ENCODE data around the gene ADGRF5.

The ADGRF5 gene

DNA sequence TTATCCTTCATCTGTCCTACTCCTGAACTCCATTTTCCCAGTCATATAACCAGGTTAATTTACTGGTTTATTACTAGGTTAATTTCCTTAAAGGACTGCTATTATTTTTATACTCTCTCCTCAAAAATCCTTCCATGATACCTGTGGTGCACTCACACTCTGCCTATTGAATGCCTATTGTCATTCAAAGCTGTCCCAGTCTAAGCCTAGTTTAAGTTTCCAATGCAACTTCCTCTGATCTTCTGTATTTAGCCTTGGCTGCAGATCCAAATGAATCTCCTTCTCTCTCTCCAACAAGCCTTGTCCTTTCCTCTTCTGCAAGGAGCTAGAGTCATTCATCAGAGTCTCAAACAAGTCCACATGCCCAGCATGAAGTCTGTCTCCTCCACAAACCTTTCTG lies 41.3 kb upstream of the ADGRF5 start:
- TF ChIP-seq, protein P1, sequence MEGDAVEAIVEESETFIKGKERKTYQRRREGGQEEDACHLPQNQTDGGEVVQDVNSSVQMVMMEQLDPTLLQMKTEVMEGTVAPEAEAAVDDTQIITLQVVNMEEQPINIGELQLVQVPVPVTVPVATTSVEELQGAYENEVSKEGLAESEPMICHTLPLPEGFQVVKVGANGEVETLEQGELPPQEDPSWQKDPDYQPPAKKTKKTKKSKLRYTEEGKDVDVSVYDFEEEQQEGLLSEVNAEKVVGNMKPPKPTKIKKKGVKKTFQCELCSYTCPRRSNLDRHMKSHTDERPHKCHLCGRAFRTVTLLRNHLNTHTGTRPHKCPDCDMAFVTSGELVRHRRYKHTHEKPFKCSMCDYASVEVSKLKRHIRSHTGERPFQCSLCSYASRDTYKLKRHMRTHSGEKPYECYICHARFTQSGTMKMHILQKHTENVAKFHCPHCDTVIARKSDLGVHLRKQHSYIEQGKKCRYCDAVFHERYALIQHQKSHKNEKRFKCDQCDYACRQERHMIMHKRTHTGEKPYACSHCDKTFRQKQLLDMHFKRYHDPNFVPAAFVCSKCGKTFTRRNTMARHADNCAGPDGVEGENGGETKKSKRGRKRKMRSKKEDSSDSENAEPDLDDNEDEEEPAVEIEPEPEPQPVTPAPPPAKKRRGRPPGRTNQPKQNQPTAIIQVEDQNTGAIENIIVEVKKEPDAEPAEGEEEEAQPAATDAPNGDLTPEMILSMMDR (IDR thresholded peaks at IDR 0.05), result no peak
- intact Hi-C loops (cut with DNase I; ENCODE audit: low total_unique reads), result no loop called here
- H3K4me1 ChIP-seq, result peaks cover 0 to 19% (median 0%) of the 10 kb centered on the region in 4 donors
- no peaks in the 10 kb centered on the region for H3K27me3 ChIP-seq
- no peak for DNase-seq
- H3K4me3 ChIP-seq, result no peak overlapping the region
- H3K9me3 ChIP-seq, result no peaks in the 10 kb centered on the region
- no peak overlapping the region for H3K27ac ChIP-seq
- H3K36me3 ChIP-seq, result no peaks in the 10 kb centered on the region

DNA sequence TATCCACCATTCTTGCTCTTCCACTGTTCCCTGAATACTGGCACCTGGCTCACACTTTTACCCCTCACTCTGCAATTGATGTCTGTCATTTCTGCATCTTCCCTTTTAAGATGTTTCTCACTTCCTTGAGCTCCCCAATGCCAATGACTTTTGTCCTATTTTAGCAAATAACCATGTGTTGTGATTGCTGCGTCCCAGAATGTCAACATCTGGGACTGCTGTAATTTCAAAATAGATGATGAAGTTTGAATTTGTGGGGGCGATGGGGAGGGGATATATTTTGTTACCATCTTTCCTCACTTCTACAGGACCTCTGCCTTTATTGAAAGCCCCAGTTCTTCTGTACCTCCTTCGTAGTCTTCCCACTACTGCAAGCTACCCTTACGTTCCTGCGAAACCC lies 40.0 kb upstream of the ADGRF5 start:
- DNase-seq, result no peak
- intact Hi-C loops (cut with DNase I; ENCODE audit: low total_unique reads), result no loop called here
- TF ChIP-seq, protein P1 (IDR thresholded peaks at IDR 0.05), result no peak

DNA sequence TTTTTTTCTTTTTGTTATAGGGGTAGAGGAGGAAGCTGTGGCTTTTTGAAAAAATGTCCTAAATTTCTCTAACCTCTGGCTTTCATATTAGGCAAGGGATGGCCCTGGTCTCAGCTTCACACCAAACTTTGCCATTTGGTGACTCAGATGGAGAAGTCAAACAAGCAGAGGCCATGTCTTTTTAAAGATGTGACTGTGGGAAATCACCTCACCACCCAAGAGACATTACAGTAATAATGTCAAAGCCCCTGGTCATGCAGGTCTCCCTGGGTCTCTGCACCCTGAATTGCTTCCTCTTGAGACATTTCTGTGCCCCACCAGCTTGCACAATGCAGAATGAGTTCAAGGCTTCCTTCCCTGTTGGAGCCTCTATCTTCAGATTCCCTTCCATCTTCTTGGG lies 39.5 kb upstream of the ADGRF5 start:
- DNase-seq, result no peak
- Histone ChIP-seq H3K4me1 (peaks cover 0 to 19% (median 0%) of the 10 kb centered on the region in 4 donors), H3K27ac (no peak overlapping the region), H3K9me3 (no peaks in the 10 kb centered on the region), H3K27me3 (no peaks in the 10 kb centered on the region), H3K36me3 (no peaks in the 10 kb centered on the region), H3K4me3 (no peak overlapping the region)
- intact Hi-C loops (cut with DNase I; ENCODE audit: low total_unique reads), result no loop called here
- TF ChIP-seq, protein P1 (IDR thresholded peaks at IDR 0.05), result no peak

More for the DNA sequence above, 40.0 kb upstream of the ADGRF5 start:
- Histone ChIP-seq H3K4me3 (no peak overlapping the region), H3K4me1 (peaks cover 0 to 19% (median 0%) of the 10 kb centered on the region in 4 donors), H3K9me3 (no peaks in the 10 kb centered on the region), H3K36me3 (no peaks in the 10 kb centered on the region), H3K27ac (no peak overlapping the region), H3K27me3 (no peaks in the 10 kb centered on the region)

DNA sequence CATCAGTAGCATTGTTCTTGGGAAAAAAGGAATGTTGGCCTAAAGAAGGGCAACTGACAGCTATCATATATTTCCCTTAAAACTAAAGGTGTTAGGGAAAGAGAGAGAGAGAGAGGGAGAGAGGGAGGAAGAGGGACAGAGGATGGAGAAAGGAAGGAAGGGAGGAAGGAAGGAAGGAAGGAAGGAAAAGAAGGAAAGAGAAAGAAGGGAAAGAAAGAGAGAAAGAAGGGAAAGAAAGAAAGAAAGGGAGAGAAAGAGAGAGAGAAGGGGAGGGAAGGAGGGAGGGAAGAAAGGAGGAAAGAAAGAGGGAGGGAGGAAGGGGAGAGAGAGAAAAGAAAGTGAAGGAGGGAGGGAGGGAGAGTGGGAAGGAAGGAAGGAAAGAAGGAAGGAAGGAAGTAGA lies 37.7 kb upstream of the ADGRF5 start:
- intact Hi-C loops (cut with DNase I; ENCODE audit: low total_unique reads), result no loop called here
- no peak for DNase-seq
- no peak overlapping the region for H3K27ac ChIP-seq
- H3K9me3 ChIP-seq, result no peaks in the 10 kb centered on the region
- TF ChIP-seq, protein P1 (IDR thresholded peaks at IDR 0.05), result no peak
- H3K27me3 ChIP-seq, result no peaks in the 10 kb centered on the region
- no peaks in the 10 kb centered on the region for H3K36me3 ChIP-seq
- H3K4me3 ChIP-seq, result no peak overlapping the region
- H3K4me1 ChIP-seq, result peaks cover 0 to 10% (median 0%) of the 10 kb centered on the region in 4 donors

DNA sequence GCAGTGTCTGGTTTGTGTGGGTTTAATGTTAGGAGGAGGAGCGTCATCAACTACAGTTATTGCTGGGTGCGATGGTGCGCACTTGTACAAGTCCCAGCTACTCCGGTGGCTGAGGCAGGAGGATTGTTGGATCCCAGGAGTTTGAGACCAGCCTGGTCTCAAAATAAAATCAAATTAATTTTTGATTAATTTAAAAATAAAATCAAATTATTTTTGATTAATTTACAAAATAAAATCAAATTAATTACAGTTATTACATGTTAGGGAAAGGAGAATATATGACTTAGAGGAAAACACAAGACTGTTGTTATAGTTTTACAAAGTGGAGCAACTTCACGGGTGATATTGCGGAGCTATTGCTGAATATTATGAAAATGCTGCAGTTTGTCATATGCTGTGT lies 34.7 kb upstream of the ADGRF5 start:
- TF ChIP-seq, protein P1 (IDR thresholded peaks at IDR 0.05), result no peak
- Histone ChIP-seq H3K36me3 (no peaks in the 10 kb centered on the region), H3K27me3 (no peaks in the 10 kb centered on the region), H3K27ac (no peak overlapping the region), H3K4me1 (no peaks in the 10 kb centered on the region), H3K9me3 (no peaks in the 10 kb centered on the region), H3K4me3 (no peak overlapping the region)
- intact Hi-C loops (cut with DNase I; ENCODE audit: low total_unique reads), result no loop called here
- DNase-seq, result no peak

DNA sequence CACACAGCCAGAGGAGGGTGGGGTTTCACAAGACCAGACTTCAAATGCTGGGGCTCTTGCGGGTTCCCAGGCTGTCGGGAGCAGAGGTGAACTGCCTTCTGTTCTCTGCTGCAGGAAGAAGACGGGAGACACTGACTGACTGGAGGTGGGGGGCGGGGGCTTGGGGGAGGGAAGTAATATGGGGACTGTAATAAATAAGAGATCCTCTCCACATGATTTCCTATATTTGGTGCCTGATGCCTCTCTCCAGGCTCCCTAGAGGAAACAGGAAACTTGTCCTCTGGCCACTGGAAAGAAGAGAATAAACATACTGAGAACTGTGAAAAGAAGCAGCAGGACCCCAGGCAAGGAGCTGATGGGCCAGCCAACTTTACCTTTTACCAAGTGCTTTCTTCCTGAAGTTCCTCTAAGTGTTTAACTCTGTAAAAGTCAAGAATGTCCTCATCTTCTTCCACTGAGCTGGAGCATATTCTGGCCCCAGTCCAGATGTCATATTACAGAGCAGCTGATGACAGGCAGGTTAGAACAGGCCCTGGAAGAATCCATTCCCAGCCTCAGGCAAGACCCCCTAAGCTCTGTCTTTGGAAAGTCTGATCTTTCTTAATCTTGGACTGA lies 33.2 kb upstream of the ADGRF5 start:
- DNase-seq, result no peak

More for the DNA sequence above, 33.2 kb upstream of the ADGRF5 start:
- Histone ChIP-seq H3K27me3 (no peaks in the 10 kb centered on the region), H3K9me3 (no peaks in the 10 kb centered on the region), H3K27ac (no peak overlapping the region), H3K4me1 (peaks cover 0 to 6% (median 0%) of the 10 kb centered on the region in 4 donors), H3K36me3 (no peaks in the 10 kb centered on the region), H3K4me3 (no peak overlapping the region)
- intact Hi-C loops (cut with DNase I; ENCODE audit: low total_unique reads), result no loop called here
- TF ChIP-seq, protein P1 (IDR thresholded peaks at IDR 0.05), result no peak

Measured in tibial artery (tissue), 4 donors.